ENCODE measurements around the gene MINDY1.

Gene MINDY1

DNA sequence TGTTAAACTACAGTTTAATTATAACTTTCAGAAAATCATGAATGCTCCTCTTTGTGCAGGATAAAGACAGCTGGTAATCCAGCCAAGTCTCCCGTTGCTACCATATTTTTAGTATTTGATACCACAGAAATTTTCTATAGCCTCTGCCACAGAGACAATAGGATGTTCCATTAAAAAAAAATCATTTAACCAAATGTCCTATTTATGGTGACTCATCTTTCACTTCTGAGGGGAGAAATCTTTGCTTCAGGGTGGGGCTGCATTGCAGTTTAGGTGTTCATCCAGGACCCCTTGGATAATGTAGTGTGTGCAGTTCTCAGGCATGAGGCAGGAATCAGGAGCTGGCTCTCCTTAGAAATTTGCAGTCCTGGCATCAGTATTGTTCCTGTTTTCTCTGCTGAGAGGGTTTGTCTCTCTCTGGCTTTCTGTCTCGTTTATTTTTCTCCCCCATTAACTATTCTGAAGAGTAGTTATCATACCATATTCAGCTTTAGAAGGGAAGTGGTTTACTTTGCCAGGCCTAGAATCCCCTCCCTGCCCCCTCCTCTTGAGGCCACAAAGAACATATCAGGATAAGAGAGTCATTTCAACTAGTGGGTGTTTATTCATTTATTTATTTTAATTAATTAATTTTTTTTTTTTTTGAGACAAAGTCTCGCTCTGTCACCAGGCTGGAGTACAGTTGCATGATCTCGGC is 4.6 kb upstream of the MINDY1 start:
- TF ChIP-seq ZFX (IDR thresholded peaks at IDR 0.05; ENCODE audit: borderline replicate concordance), result no peak
- TF ChIP-seq, protein P1, sequence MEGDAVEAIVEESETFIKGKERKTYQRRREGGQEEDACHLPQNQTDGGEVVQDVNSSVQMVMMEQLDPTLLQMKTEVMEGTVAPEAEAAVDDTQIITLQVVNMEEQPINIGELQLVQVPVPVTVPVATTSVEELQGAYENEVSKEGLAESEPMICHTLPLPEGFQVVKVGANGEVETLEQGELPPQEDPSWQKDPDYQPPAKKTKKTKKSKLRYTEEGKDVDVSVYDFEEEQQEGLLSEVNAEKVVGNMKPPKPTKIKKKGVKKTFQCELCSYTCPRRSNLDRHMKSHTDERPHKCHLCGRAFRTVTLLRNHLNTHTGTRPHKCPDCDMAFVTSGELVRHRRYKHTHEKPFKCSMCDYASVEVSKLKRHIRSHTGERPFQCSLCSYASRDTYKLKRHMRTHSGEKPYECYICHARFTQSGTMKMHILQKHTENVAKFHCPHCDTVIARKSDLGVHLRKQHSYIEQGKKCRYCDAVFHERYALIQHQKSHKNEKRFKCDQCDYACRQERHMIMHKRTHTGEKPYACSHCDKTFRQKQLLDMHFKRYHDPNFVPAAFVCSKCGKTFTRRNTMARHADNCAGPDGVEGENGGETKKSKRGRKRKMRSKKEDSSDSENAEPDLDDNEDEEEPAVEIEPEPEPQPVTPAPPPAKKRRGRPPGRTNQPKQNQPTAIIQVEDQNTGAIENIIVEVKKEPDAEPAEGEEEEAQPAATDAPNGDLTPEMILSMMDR (IDR thresholded peaks at IDR 0.05), result no peak
- no peak overlapping the region for H3K27ac ChIP-seq

DNA sequence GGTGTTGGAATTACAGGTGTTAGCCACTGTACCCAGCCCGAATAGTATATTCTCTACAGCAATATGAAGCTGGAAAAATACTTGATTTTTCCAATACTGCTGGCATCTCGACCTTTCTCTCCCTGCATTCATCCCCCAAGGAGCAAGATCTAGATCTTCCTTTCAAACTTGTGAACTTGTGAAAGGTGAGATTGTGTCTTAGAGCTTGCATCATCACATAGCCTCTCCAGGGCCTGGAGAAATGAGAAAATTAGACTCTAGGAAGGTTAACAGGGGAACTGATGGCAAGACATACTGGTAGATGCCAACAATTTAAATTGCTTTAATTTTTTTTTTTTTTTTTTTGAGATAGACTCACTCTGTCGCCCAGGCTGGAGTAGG is 3.6 kb upstream of the MINDY1 start:
- no peak overlapping the region for H3K27ac ChIP-seq
- no peak for TF ChIP-seq ZFX (IDR thresholded peaks at IDR 0.05; ENCODE audit: borderline replicate concordance)

DNA sequence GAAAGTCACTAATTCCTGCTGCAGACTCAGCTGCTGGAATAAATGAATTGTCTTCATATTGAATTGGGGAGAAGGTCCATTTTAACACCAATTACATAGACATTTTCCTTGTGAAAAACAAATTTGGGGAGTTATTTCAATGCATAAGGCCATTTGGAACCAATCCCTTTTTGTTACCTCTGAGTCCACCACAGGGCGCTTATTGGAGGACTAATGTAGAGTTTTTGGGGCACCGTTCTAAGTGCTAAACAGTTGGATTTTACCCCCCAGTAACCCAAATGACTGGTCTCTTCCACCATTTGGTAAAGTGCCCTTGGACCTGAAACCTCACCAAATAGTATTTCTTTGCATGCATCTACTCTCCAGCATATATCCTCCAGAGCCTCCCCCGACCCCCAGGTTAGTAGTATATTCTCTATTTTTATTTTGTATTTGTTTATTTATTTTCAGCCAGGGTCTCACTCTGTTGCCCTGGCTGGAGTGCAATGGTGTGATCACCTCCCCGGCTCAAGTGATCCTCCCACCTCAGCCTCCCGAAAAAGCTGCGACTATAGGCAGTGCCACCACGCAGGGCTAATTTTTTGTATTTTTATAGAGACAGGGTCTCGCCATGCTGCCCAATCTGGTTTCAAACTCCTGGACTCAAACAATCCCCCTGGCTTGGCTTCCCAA is 3.1 kb upstream of the MINDY1 start:
- peak overlapping the region; percentile 84; the same call in 1 of the 2 replicates for H3K27ac ChIP-seq
- TF ChIP-seq, protein P1 (IDR thresholded peaks at IDR 0.05), result no peak
- TF ChIP-seq ZFX (IDR thresholded peaks at IDR 0.05; ENCODE audit: borderline replicate concordance), result no peak

- peak overlapping the region; percentile 84 for H3K27ac ChIP-seq
- TF ChIP-seq, protein P1 (IDR thresholded peaks at IDR 0.05), result no peak
- no peak for TF ChIP-seq ZFX (IDR thresholded peaks at IDR 0.05; ENCODE audit: borderline replicate concordance)
These were observed 2.5 kb upstream of the MINDY1 start for GRCh38 chr1:151009206-151009587.

- no peak for TF ChIP-seq ZFX (IDR thresholded peaks at IDR 0.05; ENCODE audit: borderline replicate concordance)
- TF ChIP-seq, protein P1 (IDR thresholded peaks at IDR 0.05), result no peak
- H3K27ac ChIP-seq, result peak within 1 kb of the TSS; percentile 84
These were observed 1.8 kb upstream of the MINDY1 start, which contains the start of gene PRUNE1 for GRCh38 chr1:151008244-151009205. Gene PRUNE1, plus strand, starts transcription at chr1:151008449. Its CDS starts 184 bp downstream, at chr1:151008633.

DNA sequence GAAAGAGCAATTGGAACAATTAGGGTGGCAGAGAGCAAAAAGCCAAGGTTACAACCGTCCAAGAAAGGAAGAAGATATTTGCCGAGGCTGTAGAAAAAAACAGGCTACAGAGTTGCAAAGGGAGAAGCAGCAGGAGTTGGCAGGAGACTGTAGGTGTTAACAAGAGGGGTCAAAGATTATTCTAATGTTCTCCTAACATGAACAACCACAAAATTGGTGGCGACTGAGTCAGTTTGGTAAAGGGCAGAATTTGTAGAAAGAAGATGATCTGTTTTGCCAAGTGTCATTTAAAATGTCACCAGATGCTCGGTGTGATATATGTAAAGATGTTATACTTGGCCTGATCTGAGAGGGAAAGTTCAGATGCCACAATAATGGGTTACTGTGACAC is 1.1 kb upstream of the MINDY1 start:
- peak overlapping the region; percentile 84 for H3K27ac ChIP-seq
- TF ChIP-seq ZFX (IDR thresholded peaks at IDR 0.05; ENCODE audit: borderline replicate concordance), result no peak
- TF ChIP-seq, protein P1 (IDR thresholded peaks at IDR 0.05), result no peak

GRCh38 chr1:151005729-151006319 is 878 bp downstream of the MINDY1 start:
- peak overlapping the region; percentile 84 for H3K27ac ChIP-seq
- no peak for TF ChIP-seq ZFX (IDR thresholded peaks at IDR 0.05; ENCODE audit: borderline replicate concordance)
- TF ChIP-seq, protein P1 (IDR thresholded peaks at IDR 0.05), result no peak
